ENCODE results near the gene SLC2A11. TPM values are rescaled to one million over a fixed set of nuclear protein-coding genes. Genes with fewer than 3 reads are reported as not detected.
"Not testable (repeated sequence)": the region's sequence is repeated elsewhere in the genome, so short reads cannot be mapped to it uniquely, and the experiment has no call there.

Gene SLC2A11
- total and polyA plus RNA-seq, 2 donors from 2014 or later: 23.7 to 28.9 TPM

GRCh38 chr22:23862103-23862502 lies 4.4 kb downstream of the SLC2A11 start:
- no peak for FAIRE-seq
- intact Hi-C loops (cut with DNase I): no loop called here
- peak in 4 of 5 donors; percentile 16 to 70 (median 51) for DNase-seq

GRCh38 chr22:23864499-23865154 lies 7.0 kb downstream of the SLC2A11 start:
- H3K4me1 ChIP-seq (ENCODE audit: control insufficient read depth in 2 of 3, insufficient read depth in 2 of 3, low read depth in 1 of 3, low read length in 3 of 3); H3K27ac ChIP-seq (ENCODE audit: low read depth in 2 of 2, low read length in 2 of 2); H3K9me3 ChIP-seq (ENCODE audit: control insufficient read depth in 2 of 3, insufficient read depth in 1 of 3, low read length in 3 of 3); H3K9ac ChIP-seq (ENCODE audit: low read length in 3 of 3); H3K27me3 ChIP-seq (ENCODE audit: control insufficient read depth, insufficient read depth, low read length); intact Hi-C loops (cut with DNase I); H3K4me3 ChIP-seq (ENCODE audit: low read length in 3 of 3); FAIRE-seq: not testable (repeated sequence)
- peak in 1 of 5 donors; percentile 4 for DNase-seq
- peaks cover 0 to 30% (median 26%) of the 10 kb centered on the region in 3 donors for H3K36me3 ChIP-seq (ENCODE audit: control insufficient read depth in 2 of 3, insufficient read depth in 3 of 3, low read length in 3 of 3)

More at GRCh38 chr22:23862103-23862502, 4.4 kb downstream of the SLC2A11 start:
- Histone ChIP-seq H3K4me3 (ENCODE audit: low read length in 3 of 3) (no peak overlapping the region), H3K27ac (ENCODE audit: low read depth in 2 of 2, low read length in 2 of 2) (no peak overlapping the region), H3K4me1 (ENCODE audit: control insufficient read depth in 2 of 3, insufficient read depth in 2 of 3, low read depth in 1 of 3, low read length in 3 of 3) (peaks cover 0 to 7% (median 3%) of the 10 kb centered on the region in 3 donors), H3K27me3 (ENCODE audit: control insufficient read depth, insufficient read depth, low read length) (no peaks in the 10 kb centered on the region), H3K9ac (ENCODE audit: low read length in 3 of 3) (no peak overlapping the region), H3K9me3 (ENCODE audit: control insufficient read depth in 2 of 3, insufficient read depth in 1 of 3, low read length in 3 of 3) (no peaks in the 10 kb centered on the region), H3K36me3 (ENCODE audit: control insufficient read depth in 2 of 3, insufficient read depth in 3 of 3, low read length in 3 of 3) (peaks cover 0 to 13% (median 8%) of the 10 kb centered on the region in 3 donors)
- TF ChIP-seq CTCF (IDR thresholded peaks at IDR 0.05; ENCODE audit: borderline replicate concordance, extremely low read depth, insufficient read depth): peak; percentile 71

- Histone ChIP-seq H3K27me3 (ENCODE audit: control insufficient read depth, insufficient read depth, low read length) (no peaks in the 10 kb centered on the region), H3K9ac (ENCODE audit: low read length in 3 of 3) (no peak overlapping the region), H3K4me3 (ENCODE audit: low read length in 3 of 3) (no peak overlapping the region), H3K27ac (ENCODE audit: low read depth in 2 of 2, low read length in 2 of 2) (no peak overlapping the region), H3K4me1 (ENCODE audit: control insufficient read depth in 2 of 3, insufficient read depth in 2 of 3, low read depth in 1 of 3, low read length in 3 of 3) (no peaks in the 10 kb centered on the region), H3K9me3 (ENCODE audit: control insufficient read depth in 2 of 3, insufficient read depth in 1 of 3, low read length in 3 of 3) (no peaks in the 10 kb centered on the region), H3K36me3 (ENCODE audit: control insufficient read depth in 2 of 3, insufficient read depth in 3 of 3, low read length in 3 of 3) (peaks cover 0 to 30% (median 27%) of the 10 kb centered on the region in 3 donors)
- no peak for TF ChIP-seq CTCF (IDR thresholded peaks at IDR 0.05; ENCODE audit: borderline replicate concordance, extremely low read depth, insufficient read depth)
- DNase-seq: no peak
- intact Hi-C loops (cut with DNase I): no loop called here
- FAIRE-seq: no peak
Measured at GRCh38 chr22:23868580-23868979, 10.9 kb downstream of the SLC2A11 start.

- H3K9me3 ChIP-seq (ENCODE audit: control insufficient read depth in 2 of 3, insufficient read depth in 1 of 3, low read length in 3 of 3): no peaks in the 10 kb centered on the region
- peaks cover 5 to 36% (median 10%) of the 10 kb centered on the region in 3 donors for H3K36me3 ChIP-seq (ENCODE audit: control insufficient read depth in 2 of 3, insufficient read depth in 3 of 3, low read length in 3 of 3)
- no peak for TF ChIP-seq CTCF (IDR thresholded peaks at IDR 0.05; ENCODE audit: borderline replicate concordance, extremely low read depth, insufficient read depth)
- H3K27ac ChIP-seq (ENCODE audit: low read depth in 2 of 2, low read length in 2 of 2): no peak overlapping the region
- no peak for FAIRE-seq
- no peaks in the 10 kb centered on the region for H3K27me3 ChIP-seq (ENCODE audit: control insufficient read depth, insufficient read depth, low read length)
- H3K9ac ChIP-seq (ENCODE audit: low read length in 3 of 3): no peak overlapping the region
- H3K4me1 ChIP-seq (ENCODE audit: control insufficient read depth in 2 of 3, insufficient read depth in 2 of 3, low read depth in 1 of 3, low read length in 3 of 3): peaks cover 0 to 12% (median 5%) of the 10 kb centered on the region in 3 donors
- peak in 1 of 5 donors; percentile 8 for DNase-seq
- H3K4me3 ChIP-seq (ENCODE audit: low read length in 3 of 3): no peak overlapping the region
- intact Hi-C loops (cut with DNase I): no loop called here
Measured at GRCh38 chr22:23874871-23875270, 17.2 kb downstream of the SLC2A11 start.
